ENCODE data around the gene ANKS1B.

- TF ChIP-seq POLR2A (IDR thresholded peaks at IDR 0.05; ENCODE audit: low read length) (no peak), GATA1 (IDR thresholded peaks at IDR 0.05; ENCODE audit: low read depth, low read length) (no peak)
These were observed 1165.7 kb downstream of the ANKS1B start for GRCh38 chr12:98819071-98819470.

Data from erythroblast (primary cell).